ENCODE measurements around the gene GPX4. TPM values are rescaled to one million over a fixed set of nuclear protein-coding genes. Genes with fewer than 3 reads are reported as not detected.
A peak's percentile ranks its signal among the peaks of the same experiment; 100 is the strongest.

GPX4 gene
- total and polyA plus RNA-seq, 2 of the 13 experiments (the other 11 are each of a cell fraction or from before 2014, with no cell fraction given): 535 to 613 TPM

GRCh38 chr19:1113030-1113985 is 9.5 kb downstream of the GPX4 start (continued):
- TF ChIP-seq, protein P1, sequence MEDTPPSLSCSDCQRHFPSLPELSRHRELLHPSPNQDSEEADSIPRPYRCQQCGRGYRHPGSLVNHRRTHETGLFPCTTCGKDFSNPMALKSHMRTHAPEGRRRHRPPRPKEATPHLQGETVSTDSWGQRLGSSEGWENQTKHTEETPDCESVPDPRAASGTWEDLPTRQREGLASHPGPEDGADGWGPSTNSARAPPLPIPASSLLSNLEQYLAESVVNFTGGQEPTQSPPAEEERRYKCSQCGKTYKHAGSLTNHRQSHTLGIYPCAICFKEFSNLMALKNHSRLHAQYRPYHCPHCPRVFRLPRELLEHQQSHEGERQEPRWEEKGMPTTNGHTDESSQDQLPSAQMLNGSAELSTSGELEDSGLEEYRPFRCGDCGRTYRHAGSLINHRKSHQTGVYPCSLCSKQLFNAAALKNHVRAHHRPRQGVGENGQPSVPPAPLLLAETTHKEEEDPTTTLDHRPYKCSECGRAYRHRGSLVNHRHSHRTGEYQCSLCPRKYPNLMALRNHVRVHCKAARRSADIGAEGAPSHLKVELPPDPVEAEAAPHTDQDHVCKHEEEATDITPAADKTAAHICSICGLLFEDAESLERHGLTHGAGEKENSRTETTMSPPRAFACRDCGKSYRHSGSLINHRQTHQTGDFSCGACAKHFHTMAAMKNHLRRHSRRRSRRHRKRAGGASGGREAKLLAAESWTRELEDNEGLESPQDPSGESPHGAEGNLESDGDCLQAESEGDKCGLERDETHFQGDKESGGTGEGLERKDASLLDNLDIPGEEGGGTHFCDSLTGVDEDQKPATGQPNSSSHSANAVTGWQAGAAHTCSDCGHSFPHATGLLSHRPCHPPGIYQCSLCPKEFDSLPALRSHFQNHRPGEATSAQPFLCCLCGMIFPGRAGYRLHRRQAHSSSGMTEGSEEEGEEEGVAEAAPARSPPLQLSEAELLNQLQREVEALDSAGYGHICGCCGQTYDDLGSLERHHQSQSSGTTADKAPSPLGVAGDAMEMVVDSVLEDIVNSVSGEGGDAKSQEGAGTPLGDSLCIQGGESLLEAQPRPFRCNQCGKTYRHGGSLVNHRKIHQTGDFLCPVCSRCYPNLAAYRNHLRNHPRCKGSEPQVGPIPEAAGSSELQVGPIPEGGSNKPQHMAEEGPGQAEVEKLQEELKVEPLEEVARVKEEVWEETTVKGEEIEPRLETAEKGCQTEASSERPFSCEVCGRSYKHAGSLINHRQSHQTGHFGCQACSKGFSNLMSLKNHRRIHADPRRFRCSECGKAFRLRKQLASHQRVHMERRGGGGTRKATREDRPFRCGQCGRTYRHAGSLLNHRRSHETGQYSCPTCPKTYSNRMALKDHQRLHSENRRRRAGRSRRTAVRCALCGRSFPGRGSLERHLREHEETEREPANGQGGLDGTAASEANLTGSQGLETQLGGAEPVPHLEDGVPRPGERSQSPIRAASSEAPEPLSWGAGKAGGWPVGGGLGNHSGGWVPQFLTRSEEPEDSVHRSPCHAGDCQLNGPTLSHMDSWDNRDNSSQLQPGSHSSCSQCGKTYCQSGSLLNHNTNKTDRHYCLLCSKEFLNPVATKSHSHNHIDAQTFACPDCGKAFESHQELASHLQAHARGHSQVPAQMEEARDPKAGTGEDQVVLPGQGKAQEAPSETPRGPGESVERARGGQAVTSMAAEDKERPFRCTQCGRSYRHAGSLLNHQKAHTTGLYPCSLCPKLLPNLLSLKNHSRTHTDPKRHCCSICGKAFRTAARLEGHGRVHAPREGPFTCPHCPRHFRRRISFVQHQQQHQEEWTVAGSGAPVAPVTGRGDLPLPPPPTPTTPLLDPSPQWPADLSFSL (CRISPR knock-in tag; IDR thresholded peaks at IDR 0.05): no peak
- TF ChIP-seq RXRA (CRISPR knock-in tag; IDR thresholded peaks at IDR 0.05) (no peak; the same call in none of the 2 replicates), ZBTB1 (CRISPR knock-in tag; IDR thresholded peaks at IDR 0.05; ENCODE audit: borderline replicate concordance) (no peak), ZNF256 (CRISPR knock-in tag; conservative IDR thresholded peaks at IDR 0.05) (no peak), ZNF441 (CRISPR knock-in tag; IDR thresholded peaks at IDR 0.05; ENCODE audit: borderline replicate concordance) (peak; percentile 75), GFI1 (CRISPR knock-in tag; IDR thresholded peaks at IDR 0.05; ENCODE audit: borderline replicate concordance) (no peak; the same call in 1 of the 2 replicates), ZSCAN9 (CRISPR knock-in tag; IDR thresholded peaks at IDR 0.05; ENCODE audit: borderline replicate concordance) (peak; percentile 51; the same call in 1 of the 2 replicates), ZNF703 (CRISPR knock-in tag; IDR thresholded peaks at IDR 0.05; ENCODE audit: borderline replicate concordance) (no peak), RARA (CRISPR knock-in tag; IDR thresholded peaks at IDR 0.05) (peak; percentile 28; the same call in 1 of the 2 replicates), ISX (CRISPR knock-in tag; conservative IDR thresholded peaks at IDR 0.05) (no peak), SNAPC2 (CRISPR knock-in tag; IDR thresholded peaks at IDR 0.05) (0 out of 2 replicates have a peak, but pooled peaks have one; percentile 75), ZNF7 (CRISPR knock-in tag; IDR thresholded peaks at IDR 0.05) (no peak), ZNF550 (CRISPR knock-in tag; IDR thresholded peaks at IDR 0.05; ENCODE audit: borderline replicate concordance) (no peak), ATRX (CRISPR knock-in tag; IDR thresholded peaks at IDR 0.05; ENCODE audit: borderline replicate concordance) (no peak), ZNF773 (CRISPR knock-in tag; IDR thresholded peaks at IDR 0.05; ENCODE audit: borderline replicate concordance) (0 out of 2 replicates have a peak, but pooled peaks have one; percentile 35), MXD1 (CRISPR knock-in tag; IDR thresholded peaks at IDR 0.05) (no peak; the same call in 1 of the 2 replicates), ZNF576 (CRISPR knock-in tag; IDR thresholded peaks at IDR 0.05) (peak; percentile 65; the same call in 1 of the 2 replicates), ZNF264 (CRISPR knock-in tag; IDR thresholded peaks at IDR 0.05) (0 out of 2 replicates have a peak, but pooled peaks have one; percentile 36), DMAP1 (CRISPR knock-in tag; IDR thresholded peaks at IDR 0.05) (peak; percentile 82)
- TF ChIP-seq, protein P2, sequence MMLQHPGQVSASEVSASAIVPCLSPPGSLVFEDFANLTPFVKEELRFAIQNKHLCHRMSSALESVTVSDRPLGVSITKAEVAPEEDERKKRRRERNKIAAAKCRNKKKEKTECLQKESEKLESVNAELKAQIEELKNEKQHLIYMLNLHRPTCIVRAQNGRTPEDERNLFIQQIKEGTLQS (CRISPR knock-in tag; IDR thresholded peaks at IDR 0.05): no peak; the same call in 1 of the 2 replicates
